ENCODE results near the gene HCFC1R1.

- TF ChIP-seq CTCF (conservative IDR thresholded peaks at IDR 0.05; ENCODE audit: low read length) (no peak), EZH2phosphoT487 (IDR thresholded peaks at IDR 0.05; ENCODE audit: borderline replicate concordance) (no peak)
These were observed 38.3 kb downstream of the HCFC1R1 start for GRCh38 chr16:2985462-2985861.

Measured in Loucy (cell line).